CD4-positive, alpha-beta T cell treated with Interleukin-2 at 100 ng/mL for 4 hours (primary cell): ENCODE measurements around the gene RIC1.
"Not testable (repeated sequence)": the region's sequence is repeated elsewhere in the genome, so short reads cannot be mapped to it uniquely, and the experiment has no call there.

Source experiments
- DNase-seq: peaks from one replicate; pipeline ENCODE4 v3.0.0-alpha.2; 2020; ENCODE audit warnings: low spot score

Gene RIC1

DNA sequence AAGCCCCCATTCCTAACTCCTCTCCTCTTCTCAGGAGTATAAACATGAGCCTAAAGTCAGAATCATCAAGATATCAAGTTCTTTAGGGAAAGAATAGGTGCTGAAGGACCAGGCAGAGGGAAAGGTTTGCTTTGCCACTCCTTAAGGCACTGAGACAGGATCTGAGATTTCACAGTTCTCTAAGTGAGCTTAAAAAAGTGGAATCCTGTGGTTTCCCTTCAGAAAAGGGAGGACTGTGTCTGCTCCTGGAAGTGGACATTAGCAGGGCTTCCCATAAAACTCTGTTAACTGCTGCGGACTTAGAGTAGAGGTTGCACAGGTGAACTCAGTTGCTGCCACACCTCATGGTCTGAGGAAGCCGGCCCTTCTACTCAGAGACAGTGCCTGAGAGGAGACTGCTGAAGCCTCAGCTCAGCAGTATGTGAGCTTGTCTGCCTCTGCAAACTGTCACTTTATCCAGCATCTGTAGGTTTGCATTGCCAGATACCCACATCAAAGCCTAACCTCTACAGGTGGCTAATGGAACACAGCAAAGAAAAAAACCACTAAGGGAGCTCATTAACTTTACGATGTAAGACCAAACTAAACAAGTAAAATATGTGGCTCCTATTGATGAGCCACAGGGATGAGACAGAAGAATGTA is 42.9 kb downstream of the RIC1 start:
- DNase-seq, result peak; percentile 42

DNA sequence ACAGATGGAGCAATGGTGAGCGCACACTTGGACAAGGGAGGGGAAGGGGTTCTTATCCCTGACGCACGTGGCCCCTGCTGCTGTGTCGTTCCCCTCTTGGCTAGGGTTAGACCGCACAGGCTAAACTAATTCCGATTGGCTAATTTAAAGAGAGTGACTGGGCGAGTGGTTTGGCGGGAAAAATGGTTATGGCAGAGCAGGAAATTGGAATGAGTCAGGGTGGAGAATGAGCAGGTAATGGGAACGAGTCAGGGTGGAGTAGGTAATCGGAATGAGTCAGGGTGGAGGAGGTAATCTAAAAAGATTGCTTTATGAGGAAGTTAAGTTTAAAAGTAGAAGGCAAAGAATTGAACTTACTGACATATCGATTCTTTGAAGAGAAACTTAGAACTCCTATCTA is 46.1 kb downstream of the RIC1 start:
- DNase-seq, result not testable (repeated sequence)

DNA sequence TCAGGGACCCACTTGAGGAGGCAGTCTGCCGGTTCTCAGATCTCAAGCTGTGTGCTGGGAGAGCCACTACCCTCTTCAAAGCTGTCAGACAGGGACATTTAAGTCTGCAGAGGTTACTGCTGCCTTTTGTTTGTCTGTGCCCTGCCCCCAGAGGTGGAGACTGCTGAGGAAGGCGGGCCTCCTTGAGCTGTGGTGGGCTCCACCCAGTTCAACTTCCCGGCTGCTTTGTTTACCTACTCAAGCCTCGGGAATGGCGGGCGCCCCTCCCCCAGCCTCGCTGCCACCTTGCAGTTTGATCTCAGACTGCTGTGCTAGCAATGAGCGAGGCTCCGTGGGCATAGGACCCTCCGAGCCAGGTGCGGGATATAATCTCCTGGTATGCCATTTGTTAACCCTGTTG is 54.7 kb downstream of the RIC1 start:
- DNase-seq, result not testable (repeated sequence)

DNA sequence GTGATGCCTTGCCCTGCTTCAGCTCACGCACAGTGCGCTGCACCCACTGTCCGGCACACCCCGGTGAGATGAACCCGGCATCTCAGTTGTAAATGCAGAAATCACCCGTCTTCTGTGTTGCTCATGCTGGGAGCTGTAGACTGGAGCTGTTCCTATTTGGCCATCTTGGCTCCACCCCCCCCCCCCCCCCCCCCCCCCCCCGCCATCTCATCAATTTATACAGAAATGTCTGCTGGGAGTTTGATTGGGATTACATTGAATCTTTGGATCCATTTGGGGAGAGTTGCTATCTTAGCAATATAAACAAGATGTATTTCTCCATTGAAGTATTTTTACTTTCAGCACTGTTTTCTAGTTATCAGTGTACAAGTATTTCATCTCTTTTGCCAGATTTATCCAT is 55.2 kb downstream of the RIC1 start:
- DNase-seq, result no peak

DNA sequence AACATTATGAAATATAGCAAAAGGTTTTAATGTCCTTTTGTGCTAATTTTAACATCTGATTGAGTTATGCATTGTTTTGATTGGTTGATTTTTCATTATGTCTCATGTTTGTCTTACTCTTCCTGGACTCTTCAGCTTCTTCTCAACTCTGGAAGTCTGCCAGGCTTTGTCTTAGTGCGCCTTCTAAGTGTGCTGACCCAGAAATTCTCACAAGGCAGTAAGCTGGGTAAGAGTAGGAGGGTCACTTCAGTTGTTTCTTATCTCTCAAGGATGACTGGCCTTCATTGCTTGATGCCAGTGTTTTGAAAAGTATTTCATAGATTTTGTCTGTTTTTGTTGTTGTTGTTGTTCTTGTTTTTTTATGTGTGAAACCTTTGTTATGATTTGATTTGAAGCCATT is 59.2 kb downstream of the RIC1 start:
- DNase-seq, result no peak

DNA sequence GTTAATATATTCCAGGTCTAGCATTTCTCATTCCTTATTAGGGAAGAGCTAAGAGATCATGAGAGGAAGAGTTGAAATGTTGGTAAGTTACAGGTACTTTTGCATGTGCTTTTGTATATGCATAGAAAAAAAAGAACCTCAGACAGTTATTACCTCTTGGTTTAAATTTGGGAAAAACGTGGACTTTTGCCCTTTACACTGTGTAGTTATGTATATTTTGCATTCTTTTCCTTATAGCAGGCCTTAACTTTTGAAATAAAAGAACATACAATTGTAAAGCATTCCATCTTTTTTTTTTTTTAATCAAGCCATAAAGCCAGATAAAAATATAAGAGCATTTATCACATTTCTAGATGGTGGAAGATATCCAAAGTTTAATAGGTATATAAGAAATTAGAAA is 61.4 kb downstream of the RIC1 start:
- DNase-seq, result no peak

DNA sequence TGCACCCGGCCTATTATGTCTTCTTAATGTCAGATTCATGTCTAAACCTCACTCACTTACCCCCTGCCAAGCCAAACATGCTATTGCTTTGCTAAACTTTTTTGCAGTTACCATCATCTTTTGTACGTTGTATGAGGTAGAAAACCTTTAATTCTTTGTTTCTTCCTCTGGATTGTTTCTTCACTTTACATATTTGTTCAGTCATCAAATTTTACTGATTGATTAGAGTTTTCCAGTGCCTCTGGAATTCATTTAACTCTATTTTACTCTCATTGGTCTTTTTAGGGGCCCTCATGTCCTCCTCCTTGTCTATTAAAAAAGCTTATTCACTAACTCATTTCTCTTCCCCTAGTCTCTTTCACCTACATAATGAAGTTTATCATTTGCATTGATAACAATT is 67.0 kb downstream of the RIC1 start:
- no peak for DNase-seq

DNA sequence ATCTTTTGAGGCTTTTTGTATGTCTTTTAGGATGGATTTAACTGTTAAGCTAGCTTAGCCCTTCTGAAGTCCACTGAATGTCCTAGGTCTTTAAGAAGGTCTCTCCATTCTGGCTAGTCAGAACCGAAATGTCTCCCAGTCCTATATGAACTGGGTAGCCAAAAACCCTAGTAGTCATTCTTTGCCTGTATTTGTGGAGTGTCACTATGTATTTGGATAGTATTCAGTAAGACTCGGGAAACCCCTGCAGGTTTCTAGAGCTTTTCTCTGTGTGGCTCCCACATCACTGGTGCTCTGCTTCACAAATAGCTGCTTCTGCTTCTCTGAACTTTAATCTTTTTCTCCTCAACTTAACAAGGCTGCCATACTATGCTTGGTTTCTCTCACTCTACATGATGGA is 68.0 kb downstream of the RIC1 start:
- no peak for DNase-seq

DNA sequence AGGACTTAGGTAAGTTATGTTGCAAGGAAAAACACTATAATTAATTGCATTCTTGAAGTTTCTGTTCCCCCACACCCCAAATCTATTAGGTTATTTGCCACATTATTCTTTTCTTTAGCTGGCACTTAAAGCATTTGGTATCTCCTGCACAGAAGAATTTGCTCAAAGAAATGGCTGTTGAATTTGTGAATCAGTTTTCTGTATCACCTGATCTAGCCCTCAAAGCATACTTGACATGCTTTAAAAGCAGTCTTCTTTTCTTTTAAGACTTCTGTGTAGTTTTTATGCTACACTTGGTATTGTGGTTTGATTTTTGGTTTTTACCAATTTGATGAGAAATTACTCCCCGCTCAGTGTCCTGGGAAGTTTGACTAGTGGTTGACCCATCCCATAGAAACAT is 69.1 kb downstream of the RIC1 start:
- DNase-seq, result no peak

DNA sequence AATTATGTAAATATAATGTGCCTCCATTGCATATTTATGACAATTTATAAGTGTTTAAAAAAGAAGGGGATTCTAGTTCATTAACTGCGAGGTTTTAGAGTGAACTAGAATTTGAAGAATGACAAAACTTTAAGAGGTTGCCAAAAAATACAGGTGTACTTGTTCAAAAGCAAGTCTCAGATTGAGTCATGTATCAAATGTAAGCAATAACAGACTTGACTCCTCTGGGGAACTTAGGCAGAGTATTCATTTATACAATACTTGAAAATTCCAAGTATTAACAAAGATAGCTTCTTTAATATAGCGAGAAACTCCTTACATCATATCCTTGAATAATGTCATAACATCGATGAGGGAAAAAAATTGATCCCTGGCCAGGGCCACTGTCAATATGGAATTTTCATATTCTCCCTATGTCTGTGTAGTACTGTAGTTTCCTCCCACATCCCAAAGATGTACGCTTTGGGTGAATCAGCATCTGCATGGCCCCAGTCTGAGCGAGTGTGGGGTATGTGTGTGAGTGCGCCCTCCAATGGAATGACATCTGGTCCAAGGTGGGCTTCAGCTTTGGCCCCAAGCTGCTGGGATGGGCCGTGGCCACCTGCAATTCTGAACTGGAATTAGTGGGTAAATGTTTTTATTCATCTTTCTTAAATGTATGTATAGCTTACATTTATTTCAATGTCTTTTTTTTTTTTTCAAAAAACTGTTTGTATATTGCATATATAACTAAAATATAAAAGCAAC is 70.1 kb downstream of the RIC1 start:
- DNase-seq, result no peak

DNA sequence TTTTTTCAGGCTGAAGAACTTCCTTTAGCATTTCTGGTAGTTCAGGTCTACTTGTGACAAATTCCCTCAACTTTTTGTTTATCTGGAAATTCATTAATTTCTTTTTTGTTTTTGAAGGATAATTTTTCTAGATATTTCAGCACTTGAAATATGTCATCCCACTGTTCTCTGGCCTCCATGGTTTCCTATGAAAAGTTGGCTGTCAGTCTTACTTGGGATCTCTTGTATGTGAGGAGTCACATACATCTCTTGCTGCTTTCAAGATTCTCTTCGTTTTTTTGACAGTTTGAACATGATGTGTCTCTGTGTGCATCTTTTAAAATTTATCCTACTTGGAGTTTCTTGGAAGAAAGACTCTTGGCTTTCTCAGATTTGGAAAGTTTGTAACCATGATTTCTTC is 79.5 kb downstream of the RIC1 start:
- no peak for DNase-seq

DNA sequence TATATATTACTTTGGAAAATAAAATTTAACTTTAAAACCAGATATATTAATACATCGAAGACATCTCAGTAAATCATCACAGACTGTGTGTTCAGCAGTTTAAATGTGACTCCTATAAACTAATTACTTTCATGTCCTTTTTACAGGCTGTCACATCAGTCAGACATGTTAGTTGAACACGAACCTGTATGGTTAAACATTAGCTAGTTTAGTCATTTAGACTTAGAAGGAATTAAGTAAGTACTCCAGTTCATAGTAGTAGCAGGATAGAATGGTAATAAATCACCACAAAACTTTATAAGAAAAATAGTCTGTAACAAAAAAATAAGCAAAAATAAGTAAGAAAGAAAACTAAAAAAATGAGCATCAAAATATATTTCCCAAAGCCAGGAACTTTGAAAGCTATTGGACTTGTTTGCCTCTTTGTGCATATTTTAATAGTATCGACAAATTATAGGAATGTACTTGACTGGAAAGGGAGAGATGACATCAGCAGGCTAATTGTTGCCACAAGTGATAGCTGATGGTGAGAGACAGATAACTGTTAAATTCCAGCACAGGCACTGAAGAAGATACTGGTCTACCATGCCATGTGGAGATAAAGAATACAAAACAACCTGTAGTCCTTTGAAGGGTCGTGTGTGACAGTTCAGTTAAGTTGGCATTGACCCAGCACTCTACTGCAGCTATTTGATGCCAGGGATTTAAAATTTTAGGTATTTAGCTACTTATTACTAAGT is 83.9 kb downstream of the RIC1 start:
- no peak for DNase-seq

DNA sequence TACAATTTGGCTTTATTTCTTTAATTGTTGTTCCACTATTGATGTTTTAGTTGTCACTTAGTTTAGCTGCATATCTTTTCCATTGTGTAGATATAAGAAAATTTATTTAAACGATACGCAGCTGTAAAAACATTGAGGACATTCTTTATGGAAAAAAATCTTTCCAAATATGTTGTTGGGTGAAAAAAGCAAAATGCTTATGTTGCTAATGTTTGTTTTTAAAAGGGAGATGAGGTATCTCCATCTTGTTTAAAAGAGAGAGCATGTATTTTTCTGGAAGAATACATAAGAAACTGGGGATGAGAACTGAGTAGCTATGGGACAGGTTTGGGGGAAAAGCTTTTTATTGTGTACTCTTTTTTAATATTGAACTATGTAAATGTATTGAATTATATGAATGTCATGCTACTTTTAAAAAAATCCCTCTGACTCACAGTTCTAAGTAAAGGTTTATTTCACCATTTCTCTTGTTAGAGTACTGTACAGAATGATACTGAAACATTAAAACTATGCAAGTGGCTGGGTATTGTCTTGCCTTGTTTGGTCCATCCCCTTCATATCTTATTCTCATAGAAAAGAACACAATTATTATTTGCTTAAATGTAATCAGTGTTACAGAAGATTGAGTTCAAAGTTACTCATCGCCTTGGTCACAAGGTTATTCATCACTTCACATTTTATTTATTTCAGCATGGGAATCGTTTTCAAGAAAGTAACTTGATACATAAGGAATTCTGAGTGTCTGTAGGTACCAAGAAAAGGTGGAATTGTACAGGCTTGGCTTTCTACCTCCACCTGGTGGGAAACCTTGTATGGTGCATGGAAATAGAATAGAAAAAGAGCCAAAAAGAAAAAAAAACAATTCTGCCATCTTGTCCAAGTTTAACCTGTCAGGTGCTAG is 85.8 kb downstream of the RIC1 start:
- no peak for DNase-seq

DNA sequence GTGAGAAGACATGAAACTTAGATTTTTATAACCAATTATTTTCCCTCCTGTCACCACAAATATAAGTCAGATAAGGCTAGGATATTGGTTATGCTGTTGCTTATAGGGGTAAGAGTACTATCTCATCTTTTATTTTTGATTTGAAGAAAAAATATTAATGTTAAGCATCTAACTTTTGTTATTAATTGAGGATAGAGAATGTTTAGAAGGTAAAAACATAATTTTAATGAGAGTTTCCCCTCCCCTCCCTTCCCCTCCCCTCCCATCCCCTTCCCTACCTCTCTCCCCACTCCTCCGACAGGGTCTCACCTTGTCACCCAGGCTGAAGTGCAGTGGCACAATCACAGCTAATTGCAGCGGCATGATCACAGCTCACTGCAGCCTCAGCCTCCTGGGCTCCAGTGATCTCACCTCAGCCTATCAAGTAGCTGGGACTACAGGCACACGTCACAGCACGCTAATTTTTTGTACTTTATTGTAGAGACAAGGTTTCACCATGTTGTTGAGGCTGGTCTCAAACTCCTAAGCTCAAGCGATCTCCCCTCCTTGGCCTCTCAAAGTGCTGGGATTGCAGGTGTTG is 86.7 kb downstream of the RIC1 start:
- DNase-seq, result no peak

DNA sequence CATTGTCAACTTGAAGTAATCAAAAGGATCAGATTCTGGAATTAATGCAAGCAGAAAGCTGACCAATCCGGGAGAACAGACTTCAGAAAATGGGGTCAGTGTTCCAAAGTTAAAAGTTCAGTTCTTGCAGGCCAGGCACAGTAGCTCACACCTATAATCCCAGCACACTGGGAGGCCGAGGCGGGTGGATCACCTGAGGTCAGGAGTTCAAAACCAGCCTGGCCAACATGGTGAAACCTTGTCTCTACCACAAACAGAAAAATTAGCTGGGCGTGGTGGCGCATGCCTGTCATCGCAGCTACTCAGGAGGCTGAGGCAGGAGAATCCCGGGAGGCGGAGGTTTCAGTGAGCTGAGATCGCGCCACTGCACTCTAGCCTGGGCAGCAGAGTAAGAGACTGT is 88.5 kb downstream of the RIC1 start:
- DNase-seq, result not testable (repeated sequence)

DNA sequence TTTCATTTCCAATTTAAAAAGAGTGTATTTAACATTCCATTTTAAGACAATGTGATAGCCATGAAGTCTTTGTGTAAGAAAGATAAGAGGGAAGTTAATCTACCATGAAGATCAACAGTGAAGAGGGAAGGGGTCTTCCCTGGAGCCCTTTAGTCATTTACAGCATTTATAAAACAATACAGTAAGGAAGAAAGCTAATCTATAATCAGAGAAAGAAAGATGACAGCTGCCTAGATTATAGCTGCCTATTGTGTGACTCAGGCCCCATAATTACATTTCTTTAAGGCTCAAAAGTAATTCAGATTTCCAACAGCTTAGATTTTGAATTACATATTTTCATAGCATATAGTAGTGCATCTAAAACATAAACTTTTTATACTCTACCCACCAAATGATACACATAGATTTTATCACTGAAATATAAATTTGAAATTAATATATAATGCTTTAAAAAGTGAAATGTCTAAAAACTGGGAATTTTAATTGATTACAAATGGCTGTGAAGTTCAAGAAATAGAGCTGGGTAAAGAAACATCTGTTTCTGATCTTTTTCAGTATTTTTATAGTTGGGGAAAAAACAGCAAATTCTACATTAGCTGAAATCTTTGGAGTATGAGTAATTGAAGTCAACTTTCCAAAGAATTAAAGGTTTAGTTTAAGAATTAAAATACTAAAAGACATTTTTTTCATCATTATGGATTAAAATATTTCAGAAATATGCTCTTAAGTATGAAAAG is 89.6 kb downstream of the RIC1 start:
- no peak for DNase-seq

DNA sequence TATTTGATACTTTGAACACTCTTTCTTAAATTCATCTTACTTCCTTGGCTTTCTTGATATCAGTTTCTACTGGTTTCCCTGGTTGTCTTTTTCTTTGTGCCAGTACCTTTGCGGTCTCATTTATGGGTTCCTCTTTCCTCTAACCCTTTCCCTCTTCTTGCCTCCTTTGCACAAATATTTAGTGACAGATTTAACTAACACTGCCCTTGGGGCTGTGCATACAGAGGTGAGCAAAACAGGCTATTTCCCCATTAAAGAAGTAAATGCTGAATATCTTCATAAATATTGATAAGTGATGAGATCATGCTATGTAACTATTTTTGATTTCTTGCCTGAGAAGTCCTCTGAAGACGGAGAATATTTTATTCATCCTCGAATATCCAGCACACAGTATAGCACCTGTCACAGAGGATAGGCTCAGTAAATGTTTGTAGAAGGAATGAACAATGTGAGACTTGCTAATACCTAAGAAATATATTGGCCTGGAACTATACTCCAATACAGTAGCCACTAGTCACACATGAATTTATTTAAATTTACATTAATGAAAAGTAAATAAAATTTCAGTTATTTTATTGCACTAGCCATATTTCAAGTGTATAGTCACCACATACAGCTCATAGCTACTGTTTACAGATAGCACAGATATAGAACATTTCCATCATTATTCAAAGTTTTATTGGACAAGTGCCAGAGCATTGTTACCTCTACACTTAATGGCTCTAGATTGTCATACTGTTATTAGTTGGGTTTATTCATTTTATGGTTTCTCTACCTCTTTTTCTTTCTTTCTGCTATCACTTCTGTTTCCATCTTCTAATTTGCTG is 90.4 kb downstream of the RIC1 start:
- DNase-seq, result no peak

DNA sequence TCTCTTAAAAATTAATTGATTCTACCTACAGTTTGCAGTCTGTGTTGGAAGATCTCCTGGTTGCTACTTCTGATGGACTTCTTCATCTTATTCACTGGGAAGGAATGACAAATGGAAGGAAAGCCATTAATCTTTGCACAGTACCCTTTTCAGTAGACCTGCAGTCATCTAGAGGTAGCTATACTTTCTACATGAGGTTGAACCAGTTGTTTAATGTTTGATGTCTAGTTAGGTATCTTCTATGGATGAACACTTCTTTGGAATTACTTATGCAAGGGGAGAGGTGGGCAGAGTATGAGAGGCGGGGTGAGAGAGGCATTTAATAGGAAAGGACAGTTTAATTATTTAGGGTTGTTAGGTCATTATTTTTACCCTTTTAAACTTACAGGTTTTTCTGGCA is 91.2 kb downstream of the RIC1 start:
- DNase-seq, result no peak

DNA sequence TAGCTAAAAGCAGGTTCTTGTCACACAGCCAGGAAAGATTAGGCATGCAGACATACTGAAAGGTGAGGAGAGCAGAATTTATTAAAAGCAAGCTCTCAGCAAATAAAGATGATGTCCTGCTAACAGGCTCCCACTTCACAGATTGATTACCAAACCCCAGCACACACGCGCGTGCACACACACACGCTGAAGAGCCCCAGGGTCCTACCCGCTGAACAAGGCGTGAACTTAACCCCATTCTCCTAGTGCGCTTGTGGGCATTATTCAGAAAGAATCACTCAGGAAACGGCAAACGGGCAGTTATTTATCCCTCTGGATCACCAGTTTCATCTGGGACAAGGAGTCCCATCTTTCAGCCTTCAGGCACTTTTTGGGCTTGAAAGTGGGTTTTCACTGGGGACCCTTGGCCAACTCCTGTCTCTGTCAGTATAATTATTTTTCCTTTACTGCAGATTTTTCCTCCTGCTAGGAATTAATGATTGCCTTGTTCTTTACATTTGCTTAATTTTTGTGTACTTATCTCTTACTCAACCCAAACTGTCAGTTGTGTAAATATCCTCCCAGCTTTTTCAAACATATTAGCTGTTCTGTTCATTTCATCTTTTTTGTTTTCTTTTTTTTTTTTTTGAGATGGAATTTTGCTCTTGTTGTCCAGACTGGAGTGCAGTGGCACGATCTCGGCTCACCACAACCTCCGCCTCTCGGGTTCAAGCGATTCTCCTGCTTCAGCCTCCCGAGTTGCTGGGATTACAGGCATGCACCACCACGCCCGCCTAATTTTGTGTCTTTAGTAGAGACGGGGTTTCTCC is 92.6 kb downstream of the RIC1 start:
- DNase-seq, result no peak
